GM11168 (cell line): Measurements from ENCODE around the gene EPC1.
"Not testable (repeated sequence)": the region's sequence is repeated elsewhere in the genome, so short reads cannot be mapped to it uniquely, and the experiment has no call there.

Source experiments
- in situ Hi-C: fragments of 300-500 bp; cut with MboI; formaldehyde crosslinking; loops from one replicate; pipeline ENCODE4 v1.12.0; 2022; ENCODE audit warnings: low sequenced_read_pairs; ENCODE audit not compliant: unreplicated experiment

Gene EPC1

DNA sequence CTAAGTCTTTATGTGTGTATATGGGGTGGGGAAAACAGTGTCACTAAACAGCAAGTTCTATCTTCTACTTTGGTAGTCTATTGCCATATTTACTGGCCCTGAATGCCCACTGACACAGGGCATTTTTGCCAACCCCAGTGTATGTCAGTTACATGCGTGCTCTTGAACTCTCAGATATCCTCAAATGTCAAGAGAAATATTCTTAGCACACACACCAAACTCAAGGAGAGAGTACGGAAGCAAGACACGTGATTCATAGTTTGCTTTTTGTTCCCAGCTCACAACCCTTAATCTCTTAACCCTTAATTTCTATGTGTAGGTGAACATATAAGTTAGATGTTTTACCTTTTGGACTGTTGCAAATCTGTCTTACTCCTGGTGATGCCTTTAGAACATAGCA, 39.3 kb downstream of the EPC1 start:
- in situ Hi-C loops: no loop called here

DNA sequence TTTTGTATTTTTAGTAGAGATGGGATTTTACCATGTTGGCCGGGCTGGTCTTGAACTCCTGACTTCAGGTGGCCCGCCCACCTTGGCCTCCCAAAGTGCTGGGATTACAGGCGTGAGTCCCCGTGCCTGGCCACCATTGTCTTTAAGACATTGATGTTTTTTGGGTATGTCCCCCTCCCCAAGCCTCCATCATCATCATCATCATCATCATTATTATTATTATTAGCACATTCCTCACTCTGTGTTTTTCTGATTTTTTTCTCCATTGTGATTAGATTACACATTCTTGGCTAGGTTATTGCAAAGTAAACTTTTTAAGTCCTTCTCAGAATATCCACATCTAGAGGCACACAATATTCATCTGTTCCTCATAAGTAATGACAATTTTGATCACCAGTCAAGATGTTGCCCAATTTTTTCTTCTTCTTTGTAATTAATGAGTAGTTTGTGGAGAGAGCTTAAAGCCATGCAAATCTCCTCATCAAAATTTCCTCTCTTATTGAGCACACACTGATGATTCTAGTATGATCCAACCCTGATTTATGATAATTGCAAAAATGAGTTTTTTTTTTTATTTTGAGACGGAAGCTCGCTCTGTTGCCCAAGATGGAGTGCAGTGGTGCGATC, 47.5 kb downstream of the EPC1 start:
- in situ Hi-C loops: no loop called here

DNA sequence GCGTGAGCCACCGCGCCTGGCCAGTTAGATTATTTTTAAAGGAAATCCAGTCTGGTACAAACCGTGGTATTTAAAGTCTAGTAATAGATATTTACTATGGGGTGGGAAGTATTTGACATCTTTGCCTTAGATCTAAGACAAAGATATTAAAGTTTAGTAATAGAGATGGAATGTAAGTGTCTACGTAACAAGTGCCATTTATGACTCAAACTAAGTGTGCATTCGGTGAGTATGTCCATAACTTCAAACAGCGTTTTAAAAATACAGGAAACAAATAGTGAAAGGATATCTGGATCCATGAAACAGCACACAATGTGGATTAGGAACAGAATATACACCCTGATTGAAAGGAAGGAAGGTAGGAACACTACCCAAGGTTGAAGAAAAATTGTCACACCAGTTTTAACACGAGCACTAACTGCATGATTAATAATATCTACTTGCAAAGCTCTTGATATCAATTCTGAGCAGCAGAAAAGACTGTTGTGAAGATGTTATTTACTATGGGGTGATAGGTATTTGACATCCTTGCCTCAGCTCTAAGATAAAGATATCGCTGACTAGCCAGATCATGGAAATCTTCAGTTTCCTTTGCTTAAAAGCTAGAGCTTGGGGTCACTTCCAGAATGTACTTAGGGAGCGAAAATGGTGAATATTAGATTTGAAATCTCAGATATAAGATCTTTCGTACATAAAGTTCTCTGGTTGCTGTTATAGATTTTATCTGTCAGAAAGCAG, 48.7 kb downstream of the EPC1 start:
- in situ Hi-C loops: no loop called here

DNA sequence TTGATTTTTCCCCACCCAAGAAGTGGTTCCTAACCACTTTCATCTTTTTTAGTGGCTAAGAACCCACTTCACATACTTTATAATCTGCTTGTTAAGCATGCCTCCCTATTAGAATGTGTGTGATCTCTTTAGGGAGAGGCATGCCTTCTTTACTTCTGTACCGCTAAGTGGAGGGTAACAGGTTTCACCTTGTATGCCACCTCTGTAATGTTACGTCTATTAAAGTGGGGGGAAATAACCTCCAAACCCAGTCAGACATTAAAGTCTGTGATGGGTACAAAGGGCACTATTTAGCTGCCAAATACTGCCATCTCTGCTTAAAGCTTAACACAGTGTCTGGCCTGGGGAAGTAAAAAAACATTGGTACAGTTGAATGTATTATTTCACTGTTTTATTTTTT, 51.9 kb downstream of the EPC1 start:
- in situ Hi-C loops: no loop called here

DNA sequence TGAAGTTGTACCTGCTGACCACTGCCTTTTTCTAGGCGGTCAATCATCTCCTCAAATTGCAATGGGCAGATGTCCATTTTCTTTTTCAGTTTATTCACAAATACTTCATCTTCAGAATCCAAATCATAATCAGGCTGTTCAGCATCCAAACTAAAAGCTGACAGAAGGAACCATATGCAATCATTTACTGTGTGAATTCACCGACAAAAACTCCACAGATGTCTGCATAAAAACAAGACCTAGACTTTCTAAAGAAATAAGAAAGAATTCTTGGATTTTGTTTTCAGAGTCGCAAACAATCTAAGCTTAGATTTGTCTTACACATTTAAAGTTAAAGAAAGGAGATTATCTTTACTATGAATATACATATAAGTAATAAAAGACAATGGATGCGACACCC, 53.4 kb downstream of the EPC1 start:
- in situ Hi-C loops: no loop called here

DNA sequence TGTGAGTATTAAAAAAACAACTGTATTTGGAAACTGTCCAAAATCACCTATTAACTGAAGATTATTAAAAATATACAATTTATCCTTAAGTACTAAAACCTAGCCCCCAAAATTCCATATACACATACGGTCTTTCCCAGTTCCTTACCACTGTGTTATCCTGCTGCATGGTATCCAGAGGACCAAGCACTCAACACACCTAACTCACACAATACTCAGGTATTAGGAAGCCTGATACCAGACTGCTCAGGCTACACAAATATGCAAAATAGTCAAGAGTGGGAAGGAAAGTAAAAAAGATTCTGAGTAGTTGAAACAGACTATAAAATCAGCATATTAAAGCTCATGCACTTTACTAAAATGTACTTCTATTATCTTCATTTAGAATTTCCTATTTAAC, 67.2 kb downstream of the EPC1 start:
- in situ Hi-C loops: no loop called here

DNA sequence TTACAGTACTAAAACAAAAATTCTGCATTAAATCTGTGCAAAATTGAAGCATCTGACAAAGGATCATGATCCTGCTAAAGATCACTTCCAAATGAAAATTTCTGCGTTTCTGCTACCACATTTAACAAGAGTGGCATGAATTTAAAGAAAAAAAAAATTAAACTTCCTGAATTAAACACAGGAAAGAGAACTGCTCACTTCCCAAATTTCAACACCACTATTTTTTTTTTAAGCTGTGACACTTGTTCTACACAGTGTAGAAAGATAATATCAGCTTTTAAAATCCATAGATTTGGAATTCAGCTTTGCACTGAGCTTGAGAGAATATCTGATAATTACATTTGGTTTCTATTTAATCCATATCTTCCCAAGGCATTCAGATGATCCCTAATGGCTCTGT, 73.6 kb downstream of the EPC1 start:
- in situ Hi-C loops: no loop called here

DNA sequence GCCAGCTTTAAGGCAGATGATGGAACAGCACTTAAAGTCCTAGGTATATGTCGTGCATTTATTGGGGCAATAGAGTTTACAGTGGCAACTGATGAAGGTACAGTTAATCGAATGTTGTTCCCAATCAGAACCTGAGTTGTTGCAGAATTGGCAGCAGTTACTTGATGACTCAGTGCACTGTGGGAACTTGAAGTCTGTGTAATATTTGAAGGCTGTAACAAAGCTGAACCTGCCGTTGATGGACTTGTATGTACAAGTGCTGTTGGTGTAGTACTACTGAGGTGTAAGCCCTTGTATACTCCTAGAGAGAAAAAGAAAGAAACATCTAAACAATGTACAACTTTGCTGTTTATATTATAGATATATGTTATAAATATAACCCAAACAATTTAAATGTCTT, 75.3 kb downstream of the EPC1 start:
- in situ Hi-C loops: no loop called here

DNA sequence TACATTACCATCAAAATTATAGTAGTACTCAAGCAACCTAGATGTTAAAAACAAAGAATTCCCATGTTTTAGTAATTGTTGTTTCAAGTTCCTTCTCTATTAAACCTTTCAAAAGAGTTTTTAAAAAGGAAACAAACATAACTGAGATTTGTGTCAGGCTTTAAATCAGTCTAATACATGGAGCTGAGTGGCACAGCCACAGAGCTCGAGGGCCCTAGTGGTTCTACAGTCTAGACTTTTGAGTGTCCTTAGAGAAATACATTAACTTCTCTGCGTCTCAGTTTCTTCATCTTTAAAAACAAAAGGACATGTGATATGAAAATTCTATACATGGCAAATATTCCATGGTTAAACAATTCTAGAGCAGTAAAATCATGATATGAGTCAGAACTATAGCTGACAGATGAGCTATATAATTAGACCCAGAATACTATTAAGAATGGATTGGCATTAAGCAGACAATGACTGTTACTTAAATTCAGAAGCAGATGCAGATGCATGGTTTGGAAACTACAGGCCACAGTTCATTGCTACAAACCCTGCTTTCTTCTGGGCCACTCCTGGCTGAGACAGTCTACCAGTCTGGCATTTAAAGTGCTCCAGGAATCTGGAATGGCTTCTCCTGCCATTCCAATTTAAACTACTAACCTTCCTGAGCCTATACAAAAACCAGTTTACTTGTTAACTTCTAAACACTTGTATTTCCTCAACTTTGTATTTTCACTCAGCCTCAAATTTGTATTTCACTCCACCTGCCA, 77.4 kb downstream of the EPC1 start:
- in situ Hi-C loops: no loop called here

DNA sequence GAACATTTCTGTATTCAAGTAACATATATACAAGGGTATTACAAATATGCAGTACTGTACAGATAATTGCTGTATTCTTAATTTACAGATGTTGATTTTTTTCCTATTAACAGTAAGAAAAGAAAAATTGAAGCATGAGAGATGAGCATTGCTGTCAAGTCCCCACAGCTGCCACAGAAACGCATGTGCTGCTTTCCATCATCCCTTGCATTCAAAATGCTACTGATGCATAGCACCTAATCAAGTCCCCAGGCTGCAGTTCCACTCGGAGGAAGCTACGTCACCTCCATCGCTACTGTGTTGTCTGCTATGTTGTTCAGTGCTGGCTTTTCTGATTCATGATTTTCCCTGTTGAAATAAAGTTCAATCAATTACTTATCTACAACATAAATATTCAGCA, 78.2 kb downstream of the EPC1 start:
- in situ Hi-C loops: no loop called here

DNA sequence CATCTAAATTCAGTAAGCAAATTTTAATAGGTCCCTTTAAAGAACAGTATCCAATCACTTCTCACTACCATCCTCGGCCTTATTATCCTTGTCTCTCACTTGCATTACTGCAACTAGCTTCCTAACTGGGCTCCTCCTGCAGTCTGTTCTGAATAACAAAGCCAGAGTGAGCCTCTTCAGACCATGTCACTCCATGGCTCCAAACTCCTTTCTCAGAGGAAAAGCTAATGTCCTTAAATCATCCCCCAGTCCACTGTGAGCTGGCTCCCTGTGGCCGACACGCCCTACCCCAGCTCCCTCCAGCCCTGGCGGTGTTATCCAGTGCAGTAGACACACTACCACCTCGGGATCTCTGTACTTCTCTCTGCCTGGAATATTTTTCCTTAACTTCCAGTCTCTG, 80.0 kb downstream of the EPC1 start:
- in situ Hi-C loops: no loop called here

DNA sequence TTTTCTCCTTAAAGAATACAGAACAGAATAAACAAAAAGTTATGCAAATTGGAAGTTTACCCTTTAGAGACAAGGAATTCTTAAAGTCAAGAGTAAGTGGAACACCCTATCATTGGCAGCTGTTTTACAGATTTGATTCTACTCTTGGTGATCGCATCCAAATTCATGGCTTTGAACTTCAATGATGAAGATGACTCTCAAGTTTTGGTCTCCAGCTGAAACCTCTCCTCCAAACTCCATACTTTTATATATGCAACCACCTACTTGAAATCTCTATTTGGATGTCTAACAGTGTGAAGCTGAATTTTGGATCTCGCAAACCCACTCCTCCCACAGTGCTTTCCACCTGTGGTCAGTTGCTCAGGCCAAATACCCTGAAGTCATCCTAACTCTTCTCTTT, 80.4 kb downstream of the EPC1 start:
- in situ Hi-C loops: no loop called here

DNA sequence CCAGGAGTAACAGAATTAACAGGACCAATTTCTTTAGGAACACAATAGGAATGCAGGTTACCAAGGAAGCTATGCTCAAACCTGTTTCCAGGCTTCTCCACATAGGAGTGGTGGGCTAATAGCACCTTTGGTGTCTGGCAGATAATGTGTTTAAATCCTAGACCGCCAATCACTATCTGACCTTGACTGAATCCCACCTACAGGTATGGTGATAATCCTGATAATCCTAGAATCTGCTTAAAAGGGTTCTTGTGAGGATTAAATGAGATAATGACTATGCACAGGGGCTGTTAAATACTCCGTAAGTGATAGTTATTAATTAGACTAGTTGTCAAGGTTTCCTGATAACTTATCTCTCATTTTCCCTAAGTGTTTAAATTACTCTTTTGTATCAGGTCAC, 81.2 kb downstream of the EPC1 start:
- in situ Hi-C loops: no loop called here

DNA sequence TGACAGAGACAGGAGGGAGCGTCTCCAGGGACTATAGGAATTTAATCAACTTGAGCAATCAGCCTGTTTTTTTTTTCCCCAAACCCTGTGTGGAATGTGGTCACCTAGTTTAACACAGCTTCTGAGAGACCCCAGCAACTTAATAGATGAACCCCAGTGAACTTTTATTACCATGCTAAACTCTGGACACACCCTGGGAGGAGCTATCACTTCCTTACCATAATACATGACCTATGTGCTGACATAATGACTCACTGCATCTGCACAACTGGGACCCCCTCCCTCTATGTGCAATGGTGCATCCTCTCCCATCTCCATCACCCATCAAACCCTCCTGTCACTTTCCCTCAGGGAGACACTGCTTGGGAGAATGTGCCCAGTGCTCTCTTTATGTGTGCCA, 83.7 kb downstream of the EPC1 start:
- in situ Hi-C loops: no loop called here

DNA sequence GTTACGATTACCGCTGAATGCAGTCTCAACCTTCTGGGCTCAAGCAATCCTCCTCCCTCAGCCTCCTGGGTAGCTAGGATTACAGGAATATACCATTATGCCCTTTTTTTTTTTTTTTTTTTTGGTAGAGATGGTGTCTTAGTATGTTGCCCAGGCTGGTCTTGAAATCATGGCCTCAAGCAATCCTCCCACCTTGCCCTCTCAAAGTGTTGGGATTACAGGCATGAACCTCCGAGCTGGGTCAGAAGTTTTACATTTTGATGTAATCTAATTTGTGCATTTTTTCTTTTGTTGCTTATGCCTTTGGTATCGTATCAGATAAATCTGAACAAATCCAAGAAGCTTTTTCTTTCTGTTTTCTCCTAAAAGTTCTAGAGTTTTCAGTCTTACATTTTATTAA, 87.4 kb downstream of the EPC1 start:
- in situ Hi-C loops: loop anchor here (5.0 kb wide), 1 partner anchor 78 kb away; no protein-coding TSS in a partner anchor

DNA sequence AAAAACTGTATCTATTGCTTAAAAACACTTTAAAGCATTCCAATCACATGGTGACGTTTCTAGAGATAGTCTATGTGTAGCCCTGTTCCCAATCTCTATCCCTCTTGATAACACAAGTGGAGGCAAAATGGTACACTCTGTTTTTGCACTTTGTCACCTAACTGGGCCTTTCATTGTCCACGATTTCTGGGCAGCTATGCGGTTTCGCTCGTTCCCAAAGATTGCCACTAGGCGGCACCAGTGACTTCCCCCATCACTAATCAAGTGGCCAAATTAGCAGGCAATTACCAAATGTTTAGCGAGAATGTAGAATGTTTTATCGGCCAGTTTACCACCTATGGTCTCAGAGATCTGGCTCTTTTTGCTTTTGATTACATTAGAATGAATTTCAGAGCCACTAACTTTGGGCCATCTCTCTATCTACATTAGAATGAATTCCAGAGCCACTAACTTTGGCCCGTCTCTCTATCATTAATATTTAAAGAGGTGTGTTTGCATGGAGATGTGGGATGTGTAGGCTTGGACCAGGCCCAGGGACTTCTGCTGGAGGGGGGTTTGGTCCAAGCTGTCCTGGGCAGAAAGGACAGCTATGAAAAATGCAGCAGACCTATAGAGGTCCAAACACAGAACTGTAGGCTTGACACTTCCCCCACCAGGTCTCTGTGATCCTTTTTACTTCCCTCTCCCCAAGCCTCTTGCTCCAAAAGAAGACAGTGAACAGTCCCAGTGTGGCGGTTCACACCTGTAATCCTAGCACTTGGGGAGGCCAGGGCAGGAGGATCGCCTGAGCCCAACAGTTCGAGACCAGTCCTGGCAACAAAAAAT, 90.1 kb downstream of the EPC1 start:
- in situ Hi-C loops: loop anchor here (5.0 kb wide), 1 partner anchor 80 kb away; no protein-coding TSS in a partner anchor

DNA sequence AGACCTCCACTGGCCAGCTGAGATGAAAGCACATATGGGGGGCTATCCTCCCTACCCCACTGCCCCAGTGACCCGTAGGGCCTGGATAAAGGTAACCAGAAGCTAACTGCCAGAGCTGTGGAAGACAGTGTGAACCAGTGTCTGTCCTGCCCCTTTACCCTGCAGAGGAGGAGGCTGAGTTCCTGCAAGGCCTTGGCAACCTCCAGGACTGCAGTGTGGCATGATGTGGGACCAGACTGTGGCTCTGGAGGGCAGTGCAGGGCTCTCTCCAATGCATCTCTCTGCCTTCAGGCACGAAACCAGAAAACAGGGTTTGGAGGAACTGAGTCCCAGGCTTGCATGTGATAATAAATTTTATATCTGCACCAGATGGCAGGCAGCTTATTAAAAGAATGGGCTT, 93.1 kb downstream of the EPC1 start:
- in situ Hi-C loops: no loop called here

DNA sequence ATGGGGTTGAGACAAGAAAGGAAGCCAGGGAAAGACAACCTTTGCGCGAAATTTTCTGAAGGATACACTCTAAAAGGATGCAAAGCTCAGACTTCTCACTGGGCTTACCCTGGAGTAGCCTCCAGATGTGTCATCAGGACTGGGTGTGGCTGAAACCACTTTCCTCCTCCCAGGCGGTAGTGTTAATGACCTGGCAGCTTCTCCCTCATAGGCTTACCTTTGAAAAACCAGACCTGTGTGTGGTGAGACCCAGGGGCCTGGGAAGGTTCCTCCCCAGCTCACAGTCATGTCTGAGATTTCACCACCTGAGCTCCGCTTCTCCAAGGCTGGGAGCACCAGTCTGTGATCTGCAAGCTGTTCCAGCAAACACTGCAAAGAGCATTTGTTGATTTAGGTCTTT, 93.7 kb downstream of the EPC1 start:
- in situ Hi-C loops: no loop called here

DNA sequence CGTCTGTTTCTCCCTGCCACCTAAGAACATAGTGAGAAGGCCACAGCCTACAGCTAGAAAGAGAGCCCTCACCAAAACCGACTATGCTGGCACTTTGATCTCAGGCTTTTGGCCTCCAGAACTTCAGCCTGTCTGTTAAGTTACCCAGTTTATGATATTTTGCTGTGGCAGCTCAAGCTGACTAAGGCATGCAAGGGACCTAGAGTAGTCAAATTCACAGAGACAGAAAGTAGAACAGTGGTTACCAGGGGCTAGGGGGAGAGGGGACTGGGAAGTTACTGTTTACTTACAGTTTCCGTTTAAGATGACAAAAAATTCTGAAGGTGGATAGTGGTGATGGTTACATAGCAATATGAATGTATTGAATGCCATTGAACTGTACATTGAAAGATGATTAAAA, 96.5 kb downstream of the EPC1 start:
- in situ Hi-C loops: not testable (repeated sequence)

DNA sequence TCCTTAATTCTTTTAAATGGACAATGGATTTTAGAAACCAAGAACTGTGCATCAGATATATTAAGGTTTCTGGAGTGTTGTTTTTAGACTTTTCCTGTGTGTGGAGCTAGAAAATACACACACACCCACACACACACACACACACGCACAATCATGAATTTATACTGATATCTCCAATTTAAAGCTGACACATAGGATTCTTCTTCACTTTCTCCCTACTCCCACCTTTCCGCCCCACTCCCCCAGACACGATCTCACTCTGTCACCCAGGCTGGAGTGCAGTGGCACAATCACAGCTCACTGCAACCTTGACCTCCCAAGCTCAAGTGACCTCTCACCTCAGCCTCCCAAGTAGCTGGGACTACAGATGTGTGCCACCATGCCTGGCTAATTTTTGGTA, 100.3 kb downstream of the EPC1 start:
- in situ Hi-C loops: no loop called here

DNA sequence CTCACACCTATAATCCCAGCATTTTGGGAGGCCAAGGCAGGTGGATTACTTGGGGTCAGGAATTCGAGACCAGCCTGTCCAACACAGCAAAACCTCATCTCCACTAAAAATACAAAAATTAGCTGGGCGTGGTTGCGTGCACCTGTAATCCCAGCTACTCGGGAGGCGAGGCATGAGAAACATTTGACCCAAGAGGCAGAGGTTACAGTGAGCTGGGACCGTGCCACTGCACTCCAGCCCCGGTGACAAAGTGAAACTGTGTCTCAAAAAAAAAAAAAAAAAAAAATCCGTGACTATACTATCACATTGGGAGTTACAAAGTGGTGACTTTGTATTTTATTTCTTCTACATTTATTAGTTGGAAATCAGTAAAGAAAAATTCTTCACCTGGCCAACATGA, 101.2 kb downstream of the EPC1 start:
- in situ Hi-C loops: no loop called here
